Activated T-helper 9 cell treated with anti-CD3 and anti-CD28 coated beads, Interleukin-2, amount 50 U/mL, for 16 hours (primary cell): ENCODE results near the gene TRPC6.
"Not testable (repeated sequence)": the region's sequence is repeated elsewhere in the genome, so short reads cannot be mapped to it uniquely, and the experiment has no call there.

ENCODE experiments used
- DNase-seq: peaks from one replicate; pipeline ENCODE4 v3.0.0-alpha.2; 2020; ENCODE audit warnings: low read depth

Gene TRPC6

DNA sequence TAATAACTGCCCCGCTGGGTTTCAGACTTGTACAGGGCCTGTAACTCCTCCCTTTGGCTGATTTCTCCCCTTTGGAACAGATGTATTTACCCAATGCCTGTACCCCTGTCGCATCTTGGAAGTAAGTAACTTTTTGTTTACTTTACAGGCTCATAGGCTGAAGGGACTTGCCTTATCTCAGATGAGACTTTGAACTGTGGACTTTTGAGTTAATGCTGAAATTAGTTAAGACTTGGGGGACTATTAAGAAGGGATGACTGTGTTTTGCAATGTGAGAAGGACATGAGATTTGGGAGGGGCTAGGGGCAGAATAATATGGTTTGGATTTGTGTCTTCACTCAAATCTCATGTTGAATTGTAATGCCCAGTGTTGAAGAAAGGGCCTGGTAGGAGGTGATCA is 62.0 kb downstream of the TRPC6 start:
- no peak for DNase-seq

DNA sequence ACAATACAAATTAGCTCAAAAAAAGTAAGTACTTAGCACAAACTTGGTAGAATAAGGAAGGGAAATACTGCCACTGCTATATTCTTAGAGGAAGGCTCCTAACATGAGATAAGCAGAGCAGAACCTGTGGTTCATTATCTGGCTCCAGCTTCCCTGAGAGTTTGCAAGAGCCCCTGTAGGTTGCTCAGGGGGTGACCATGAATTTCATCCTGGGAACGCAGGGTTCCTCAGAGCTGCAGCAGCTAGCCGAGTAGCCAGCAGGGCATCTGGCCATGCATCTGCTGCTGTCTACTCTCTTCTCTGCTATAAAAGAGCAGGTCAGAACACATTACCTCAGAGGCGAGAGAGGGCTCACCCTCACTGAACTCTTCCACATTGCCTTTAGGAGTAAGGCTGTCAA is 67.3 kb downstream of the TRPC6 start:
- DNase-seq = no peak

DNA sequence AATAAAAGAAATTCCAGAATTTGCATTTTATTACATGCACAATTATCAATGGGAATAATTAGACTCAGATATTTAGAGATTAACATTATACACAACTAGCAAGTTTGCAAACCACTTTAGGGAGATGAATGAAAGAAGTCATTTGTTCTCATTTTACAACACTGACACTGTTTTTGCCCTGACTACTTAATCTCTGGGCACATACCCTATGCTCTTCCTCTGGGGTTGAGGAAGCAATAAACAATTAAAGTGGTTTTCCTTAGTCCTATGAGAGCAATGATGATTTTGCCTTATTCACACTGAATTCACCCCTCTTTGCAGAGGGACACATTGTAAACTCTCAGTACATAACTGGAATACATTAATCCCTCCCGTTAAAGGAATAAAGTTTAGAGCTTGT is 72.7 kb downstream of the TRPC6 start:
- no peak for DNase-seq

DNA sequence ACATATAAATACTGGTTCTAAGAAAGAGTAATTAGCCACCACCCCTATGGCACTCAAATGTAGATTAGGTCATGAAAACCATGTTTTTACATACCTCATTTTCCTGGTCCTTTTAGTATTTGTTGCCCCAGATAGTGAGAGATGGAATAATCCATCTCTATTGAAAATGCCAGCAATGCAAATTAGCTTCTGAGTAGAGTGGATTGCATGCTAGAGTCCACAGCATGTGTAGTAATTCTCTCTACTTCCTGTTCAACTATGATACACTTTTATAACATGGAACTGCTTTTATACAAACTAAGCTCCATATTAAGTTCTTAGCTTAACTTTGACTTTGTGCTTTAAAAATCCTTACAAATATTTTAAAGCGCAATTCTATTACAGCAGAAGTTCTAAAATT is 73.2 kb downstream of the TRPC6 start:
- no peak for DNase-seq

DNA sequence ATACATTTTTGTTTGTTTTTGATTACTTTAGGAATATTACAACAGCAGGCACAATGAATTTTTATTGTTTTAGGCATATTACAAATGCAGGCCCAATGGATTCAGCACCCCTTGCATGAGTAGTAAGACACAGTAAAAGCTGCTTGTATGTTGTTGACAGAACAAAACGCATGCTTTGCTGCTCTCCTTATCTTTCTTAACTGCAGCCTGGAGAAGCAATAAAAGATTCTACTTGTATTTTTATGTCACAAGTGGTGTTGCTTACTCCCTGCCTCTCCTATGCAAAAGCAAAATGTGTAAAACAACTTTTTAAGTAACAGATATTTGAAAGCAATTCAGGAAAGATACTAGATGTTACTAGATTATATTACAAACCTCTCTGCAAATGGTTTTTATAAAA is 73.9 kb downstream of the TRPC6 start:
- DNase-seq = no peak

DNA sequence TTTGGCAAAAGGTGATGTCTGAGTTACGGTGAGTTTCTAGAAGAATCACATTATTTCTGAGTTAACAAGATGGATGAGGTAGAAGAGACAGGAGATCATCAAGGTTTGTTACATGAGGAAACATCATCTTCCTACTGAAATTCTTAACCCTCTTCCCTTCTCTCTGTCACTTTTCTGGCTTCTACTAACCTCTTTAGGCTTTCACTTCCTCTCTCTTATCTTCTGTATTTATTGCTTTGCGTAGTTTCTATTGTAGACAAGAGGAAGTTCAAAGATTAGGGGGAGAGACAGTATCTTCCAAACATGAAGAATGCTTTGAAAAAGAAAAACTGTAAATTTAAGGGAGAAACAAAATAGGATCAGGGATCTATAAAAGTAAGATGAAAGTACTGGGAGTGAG is 75.4 kb downstream of the TRPC6 start:
- DNase-seq = no peak

DNA sequence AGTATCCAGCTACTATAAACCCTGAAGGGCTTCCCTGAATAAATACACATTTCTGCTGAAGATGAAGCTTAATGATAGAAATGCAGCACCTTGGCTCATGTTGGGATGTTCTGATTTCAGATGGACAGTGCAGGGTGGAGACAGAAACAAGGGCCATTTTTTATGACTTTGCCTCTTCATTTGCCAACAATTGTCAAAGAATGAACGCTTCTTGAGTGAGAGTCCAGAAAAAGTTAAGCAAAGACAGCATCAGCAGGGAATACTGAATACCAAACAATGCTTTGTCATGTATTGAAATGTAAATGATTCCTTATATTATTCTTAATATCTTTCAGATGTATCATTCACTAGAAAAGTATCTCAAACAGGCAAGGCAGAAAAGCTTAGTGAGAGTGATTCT is 84.9 kb downstream of the TRPC6 start:
- DNase-seq = no peak

DNA sequence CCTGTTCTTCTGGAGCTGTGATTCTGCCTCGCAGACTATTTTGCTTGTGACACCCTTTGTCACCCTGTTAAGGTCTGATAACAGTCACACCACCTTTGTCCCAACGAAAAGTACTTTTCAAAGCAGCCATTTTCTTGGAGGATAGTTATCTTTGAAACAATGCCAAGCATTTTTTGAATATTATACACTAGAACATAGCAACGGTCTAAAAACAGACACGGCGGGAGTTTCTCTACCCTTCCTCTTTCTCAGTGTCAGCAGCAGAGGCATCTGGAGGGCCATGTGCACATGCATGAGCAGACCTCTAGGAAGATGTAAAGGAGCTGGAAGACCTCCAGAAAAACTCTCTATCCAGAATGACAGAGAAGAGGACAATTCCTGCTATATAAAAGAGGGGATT is 86.5 kb downstream of the TRPC6 start:
- no peak for DNase-seq

DNA sequence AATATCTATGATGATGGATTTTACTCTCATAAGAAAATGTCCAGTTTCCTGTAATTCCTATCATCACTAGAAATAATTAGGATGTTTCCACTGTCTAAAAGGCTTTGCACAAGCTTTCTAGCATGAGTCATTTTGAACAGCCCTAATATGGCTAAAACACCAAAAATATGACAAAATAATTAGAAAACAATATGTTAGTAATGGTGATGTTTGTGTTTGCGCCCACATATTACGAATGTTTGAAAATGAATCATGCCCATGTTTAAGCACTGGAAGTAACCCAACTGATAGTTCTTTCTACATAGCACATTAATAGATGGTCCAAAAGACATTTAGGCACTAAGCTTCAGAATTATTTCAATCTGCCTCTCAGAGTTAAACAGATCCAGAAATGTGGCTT is 96.0 kb downstream of the TRPC6 start:
- DNase-seq = no peak

DNA sequence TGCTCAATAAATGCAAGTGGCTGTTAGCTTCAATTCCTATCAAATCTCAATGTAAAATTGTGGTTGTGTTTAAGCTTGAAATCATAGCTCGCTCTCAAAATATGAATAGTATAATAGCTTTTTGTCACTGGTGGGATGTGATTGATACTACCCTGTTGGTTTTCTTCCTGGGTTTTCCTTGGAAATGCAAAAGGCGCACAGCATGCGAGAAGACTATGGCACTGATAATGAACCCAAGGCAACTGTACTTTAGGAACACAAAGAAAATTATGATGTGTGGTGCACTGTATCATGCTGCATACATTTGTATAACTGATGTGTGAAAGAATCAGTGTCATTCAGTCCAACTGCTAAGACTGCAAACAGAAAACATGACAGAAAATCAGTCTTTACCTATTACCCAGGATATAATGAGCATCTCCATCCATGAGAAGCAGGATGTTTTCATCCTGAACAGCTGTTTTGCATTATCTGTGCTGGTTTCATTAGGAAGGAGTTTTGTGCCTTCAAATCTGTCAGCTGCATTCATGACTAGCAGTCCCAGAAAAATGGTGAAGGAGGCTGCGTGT is 101.2 kb downstream of the TRPC6 start:
- no peak for DNase-seq

DNA sequence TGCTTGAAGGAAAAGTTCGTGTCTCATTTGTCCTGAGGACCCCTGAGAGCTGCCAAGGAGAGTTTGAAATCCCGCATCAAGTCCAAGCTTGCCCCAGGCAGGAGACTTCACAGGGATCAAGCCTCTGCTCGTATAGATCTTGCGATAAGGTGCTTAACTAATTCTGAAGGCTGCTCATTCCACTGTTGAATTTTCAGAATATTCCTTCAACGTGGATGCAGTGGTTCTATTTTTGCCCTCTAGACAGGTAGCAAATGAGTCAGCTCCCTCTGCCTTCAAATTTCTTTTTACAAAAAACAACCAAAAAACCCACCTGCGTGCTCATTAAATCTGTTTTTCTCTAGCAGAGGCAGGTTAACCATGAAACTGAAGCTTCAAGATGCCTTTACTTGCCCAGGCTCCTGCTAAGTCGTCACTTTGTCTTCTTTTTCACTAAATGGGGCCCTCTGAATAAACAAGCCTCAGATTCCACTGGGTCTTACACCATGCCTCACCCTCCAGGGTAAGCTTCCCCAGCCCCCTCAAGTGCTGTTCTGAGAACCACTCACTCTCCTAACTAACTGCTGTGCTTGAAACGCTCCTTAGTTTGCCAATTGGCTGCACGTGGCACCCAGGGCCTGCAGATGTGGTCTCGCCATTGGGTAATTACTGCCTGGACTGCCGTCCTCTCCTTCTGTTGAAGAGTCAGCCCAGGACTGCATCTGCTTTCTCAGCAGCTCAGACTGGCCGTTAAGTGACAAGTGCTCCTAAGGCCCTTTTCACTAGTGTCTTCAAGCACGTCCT is 105.0 kb downstream of the TRPC6 start:
- DNase-seq = no peak

DNA sequence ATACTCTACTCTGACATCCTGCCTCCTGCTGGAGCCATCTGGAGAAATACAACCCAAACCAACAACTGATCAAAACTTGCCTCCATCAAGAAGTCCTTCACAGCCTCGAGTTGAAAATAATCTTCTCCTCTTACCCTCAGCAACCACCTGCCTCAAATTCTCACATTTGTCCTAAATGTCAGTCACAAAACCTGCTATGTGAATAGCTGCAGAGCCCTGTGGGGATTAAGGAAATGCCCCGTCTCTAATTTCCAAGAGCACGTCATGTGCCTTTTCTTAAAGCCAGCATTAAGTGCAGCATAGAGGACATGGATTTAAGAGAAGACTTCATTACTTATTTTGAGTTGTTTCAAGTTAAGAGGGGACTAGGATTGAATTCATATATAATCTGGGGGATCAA is 105.9 kb downstream of the TRPC6 start:
- DNase-seq = no peak

DNA sequence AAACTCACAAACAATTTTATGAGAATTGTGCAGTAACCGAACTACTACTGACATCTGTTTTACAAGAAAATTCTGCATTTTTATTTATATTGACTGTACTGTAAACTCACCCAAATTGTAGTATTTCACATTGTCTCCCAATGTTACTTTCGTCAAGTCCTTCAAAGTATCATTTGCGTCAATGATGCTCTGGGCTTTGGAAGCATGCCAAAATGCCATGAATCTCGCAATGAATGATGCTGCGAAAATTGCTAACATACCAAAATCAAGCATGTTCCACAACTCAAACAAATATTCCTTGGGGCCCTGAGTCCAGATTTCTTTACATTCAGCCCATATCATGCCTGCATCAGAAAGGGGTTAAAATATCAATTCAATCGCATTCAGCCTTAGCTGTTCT is 107.6 kb downstream of the TRPC6 start:
- DNase-seq = no peak

DNA sequence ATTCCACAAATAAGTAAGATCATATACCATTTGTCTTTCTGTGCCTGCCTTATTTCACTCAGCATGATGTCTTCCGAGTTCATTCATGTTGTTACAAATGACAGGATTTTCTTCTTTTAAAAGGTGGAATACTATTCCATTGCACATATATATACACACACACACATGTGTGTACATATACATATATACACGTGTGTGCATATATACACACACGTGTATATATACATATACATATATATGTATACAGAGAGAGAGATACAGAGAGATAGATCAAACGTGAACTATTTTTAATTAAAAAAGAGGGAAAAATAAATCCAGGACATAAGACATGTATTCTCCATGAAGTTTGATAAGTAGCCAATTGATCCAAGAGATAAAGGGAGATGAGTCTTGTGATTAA is 108.1 kb downstream of the TRPC6 start:
- DNase-seq = no peak

DNA sequence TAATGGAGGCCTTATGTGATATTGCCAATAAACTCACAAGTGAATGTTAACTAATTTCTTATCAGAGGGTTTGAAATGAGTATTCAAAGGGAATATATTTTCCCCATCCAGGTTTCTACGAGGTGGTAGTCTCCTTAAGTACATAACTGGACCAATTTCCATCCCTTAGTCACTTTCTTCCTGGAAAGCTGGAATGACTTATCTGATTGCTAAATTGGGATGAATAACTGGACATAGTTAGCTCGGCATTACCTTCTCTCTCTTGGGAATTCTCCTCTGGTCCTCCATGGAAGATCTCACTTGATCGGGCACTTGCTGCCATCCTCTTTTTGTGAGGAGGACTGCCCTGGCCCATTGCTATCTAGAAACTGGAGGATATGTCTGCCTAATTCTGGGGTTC is 109.1 kb downstream of the TRPC6 start:
- DNase-seq = no peak

DNA sequence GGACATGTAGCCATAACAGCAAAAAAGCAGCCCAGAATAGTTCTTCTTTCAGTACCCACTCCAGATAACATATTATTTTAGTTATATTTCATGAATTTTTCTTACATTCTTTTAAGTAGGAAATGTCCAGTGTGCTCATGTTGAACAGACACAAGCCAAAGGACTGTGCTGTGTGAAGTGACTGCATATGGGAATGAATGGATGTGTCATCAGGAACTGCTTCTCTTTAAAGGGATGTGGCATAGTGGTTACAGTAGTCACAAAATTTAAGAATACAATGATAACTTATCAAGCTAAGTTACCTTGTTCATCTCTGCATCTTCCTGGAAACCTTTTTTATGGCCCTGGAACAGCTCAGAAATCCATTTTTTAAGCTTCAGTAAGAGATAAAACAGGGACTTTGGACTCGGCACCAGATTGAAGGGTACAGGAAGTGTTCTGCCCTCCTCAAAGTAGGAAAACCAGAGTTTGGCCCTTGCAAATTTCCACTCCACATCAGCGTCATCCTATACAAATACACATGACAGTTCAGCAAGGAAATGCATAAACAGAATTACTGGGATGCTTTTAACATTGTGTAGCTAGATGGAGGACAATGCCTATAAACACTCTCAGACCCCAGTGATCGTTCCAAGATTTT is 112.8 kb downstream of the TRPC6 start:
- no peak for DNase-seq

DNA sequence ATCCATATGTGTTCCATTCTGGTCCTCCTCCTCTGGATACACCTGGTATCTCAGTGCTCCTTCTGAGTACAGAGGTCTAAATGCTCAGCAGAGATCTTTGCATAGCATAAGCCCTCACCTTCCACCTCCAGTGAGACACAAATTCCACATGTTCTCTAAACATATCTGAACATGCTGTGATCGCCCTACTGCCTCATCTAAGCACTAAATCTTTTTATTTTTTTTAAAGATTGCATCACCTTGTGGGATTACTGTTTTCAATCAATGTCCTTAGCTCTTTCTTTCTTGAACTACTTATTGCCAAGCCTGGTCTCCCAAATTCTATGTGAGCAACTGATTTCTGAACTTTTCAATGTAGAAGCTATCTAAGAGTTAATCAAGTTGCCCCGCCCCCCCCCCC is 113.4 kb downstream of the TRPC6 start:
- DNase-seq = no peak

DNA sequence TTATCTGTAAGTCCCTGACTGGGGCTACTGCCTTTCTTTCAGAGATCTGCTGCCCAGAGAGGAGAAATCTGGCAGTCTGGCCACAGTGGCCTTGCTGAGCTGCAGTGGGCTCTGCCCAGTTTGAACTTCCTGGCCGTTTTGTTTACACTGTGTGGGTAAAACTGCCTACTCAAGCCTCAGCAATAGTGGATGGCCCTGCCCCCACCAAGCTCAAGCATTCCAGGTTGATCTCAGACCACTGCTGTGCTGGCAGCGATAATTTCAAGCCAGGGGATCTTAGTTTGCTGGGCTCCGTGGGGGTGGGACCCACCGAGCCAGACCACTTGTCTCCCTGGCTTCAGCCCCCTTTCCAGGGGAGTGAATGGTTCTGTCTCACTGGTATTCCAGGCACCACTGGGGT is 117.5 kb downstream of the TRPC6 start:
- DNase-seq = no peak

DNA sequence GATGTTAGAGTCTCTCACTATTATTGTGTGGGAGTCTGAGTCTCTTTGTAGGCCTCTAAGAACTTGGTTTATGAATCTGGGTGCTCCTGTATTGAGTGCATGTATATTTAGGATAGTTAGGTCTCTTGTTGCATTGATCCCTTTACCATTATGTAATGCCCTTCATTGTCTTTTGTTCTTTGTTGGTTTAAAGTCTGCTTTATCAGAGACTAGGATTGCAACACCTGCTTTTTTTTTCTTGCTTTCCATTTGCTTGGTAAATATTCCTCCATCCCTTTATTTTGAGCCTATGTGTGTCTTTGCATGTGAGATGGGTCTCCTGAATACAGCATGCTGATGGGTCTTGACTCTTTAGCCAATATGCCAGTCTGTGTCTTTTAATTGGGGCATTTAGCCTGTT is 119.4 kb downstream of the TRPC6 start:
- not testable (repeated sequence) for DNase-seq

DNA sequence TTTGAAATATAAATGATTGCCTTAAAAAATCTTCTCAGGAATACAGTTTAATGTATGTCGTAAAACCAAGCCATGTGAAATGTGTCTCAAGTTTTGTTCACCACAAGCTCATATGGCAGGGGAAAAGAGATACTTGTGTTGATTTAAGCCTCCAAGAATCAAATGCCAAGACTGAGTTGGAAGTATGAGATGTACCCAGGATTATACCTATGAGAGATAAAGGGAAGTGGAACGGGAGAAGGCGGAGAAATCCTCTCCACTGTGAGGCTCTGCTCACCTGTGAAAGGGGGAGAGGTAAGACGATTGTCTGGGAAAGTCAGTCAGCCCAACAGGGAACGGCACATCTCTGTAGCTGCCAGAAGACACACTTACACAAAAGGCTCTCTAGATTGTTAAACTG is 124.8 kb downstream of the TRPC6 start:
- no peak for DNase-seq

DNA sequence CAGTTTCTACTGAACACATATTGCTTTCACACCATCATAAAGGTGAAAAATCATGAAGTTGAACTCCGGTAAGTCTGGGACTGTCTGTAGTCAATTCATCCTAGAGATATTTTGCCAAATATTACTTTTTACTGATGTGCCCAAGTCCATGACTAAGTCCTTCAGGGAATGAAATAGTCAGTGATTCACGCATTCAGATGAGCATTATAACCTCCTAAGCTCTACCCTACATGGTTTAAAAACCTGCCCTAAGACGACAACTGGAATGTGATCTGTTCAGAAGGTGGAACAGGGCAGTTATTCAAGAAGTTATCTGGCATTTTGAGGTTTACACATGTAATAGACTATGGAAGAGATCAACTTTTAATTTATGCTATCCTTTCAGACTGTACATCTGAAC is 125.6 kb downstream of the TRPC6 start:
- no peak for DNase-seq

DNA sequence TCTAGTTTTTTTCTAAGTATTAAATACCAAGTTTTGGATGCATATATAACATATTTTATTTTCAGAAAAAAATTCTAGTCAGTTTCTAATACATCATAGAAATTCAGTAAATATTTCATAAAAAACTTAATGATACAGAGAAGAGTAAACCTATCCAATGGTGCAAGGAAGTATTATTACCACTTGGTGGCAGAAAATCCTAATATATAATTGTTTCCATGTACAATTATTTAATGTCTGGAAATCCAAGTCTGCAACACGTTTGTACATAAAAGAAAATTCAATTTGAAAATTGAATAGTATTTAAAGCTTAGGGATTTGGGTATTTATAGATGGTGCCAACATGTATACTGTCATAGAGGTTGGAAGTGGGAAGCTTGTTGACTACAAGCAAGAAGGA is 127.0 kb downstream of the TRPC6 start:
- no peak for DNase-seq

DNA sequence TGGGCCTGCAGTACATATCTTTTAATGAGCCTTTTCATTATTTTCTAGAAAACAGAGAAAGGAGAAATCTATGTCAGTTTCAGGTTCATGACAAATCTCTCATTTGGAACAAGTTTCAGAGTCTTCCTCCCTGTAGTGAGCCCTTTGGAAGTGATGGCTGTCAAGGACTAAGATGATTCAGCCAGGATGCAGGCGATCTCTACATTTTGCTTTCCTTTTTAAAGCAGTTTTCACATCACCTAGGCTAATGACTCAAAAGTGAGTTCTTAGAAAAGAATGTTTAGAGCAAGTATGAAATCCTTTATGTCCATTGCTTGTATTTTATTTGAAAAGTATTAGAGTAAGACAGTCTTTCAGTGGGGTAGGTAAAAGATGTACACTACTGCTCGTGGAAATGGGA is 130.1 kb downstream of the TRPC6 start:
- DNase-seq = no peak
